ENCODE results near the gene TAS2R40. TPM values are rescaled to one million over a fixed set of nuclear protein-coding genes. Genes with fewer than 3 reads are reported as not detected.
A peak's percentile ranks its signal among the peaks of the same experiment; 100 is the strongest.

The TAS2R40 gene
- polyA plus RNA-seq, 4 donors: not detected

- no peaks in the 10 kb centered on the region for H3K4me1 ChIP-seq (ENCODE audit: control insufficient read depth in 3 of 3, insufficient read depth in 2 of 3, low read depth in 1 of 3, low read length in 2 of 3)
- H3K9me3 ChIP-seq (ENCODE audit: control insufficient read depth in 2 of 2, insufficient read depth in 1 of 2, low read depth in 1 of 2, low read length in 1 of 2): peaks cover 0 to 4% of the 10 kb centered on the region in 2 donors
- 17 to 21% (median 20%) methylated on average over 8 of the region's 8 CpGs for WGBS, 3 donors
- no peak overlapping the region for H3K27ac ChIP-seq (ENCODE audit: low read depth in 1 of 3, low read length in 2 of 3)
- no peak overlapping the region for H3K4me3 ChIP-seq (ENCODE audit: low read depth in 1 of 3, low read length in 3 of 3)
- H3K27me3 ChIP-seq (ENCODE audit: control insufficient read depth in 3 of 3, insufficient read depth in 3 of 3, low read length in 3 of 3): no peaks in the 10 kb centered on the region
- no peaks in the 10 kb centered on the region for H3K36me3 ChIP-seq (ENCODE audit: control insufficient read depth in 3 of 3, insufficient read depth in 2 of 3, low read depth in 1 of 3, low read length in 3 of 3)
- FAIRE-seq: no peak
- peak; percentile 85 to 86 for DNase-seq
These were observed 6.8 kb upstream of the TAS2R40 start for GRCh38 chr7:143214789-143215679.

DNA sequence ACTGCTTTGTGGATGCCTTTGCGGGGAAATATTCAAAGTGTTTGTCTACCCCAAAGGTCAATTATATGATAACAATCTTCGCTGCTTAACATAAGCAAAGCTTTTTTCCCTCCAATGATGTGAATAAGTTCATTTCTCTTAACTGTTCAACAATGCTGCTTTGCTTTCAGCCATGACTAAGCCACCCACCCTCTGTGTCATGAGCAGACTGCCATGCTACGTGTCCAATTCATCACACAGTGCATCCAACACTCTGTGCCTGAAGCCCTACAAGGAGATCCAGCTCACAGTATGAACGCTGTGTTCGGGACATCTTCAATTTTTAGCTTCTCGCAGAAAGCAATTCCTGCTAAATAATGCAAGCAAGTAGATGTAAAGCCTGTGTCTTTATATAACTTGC lies 5.7 kb upstream of the TAS2R40 start:
- Histone ChIP-seq H3K4me1 (ENCODE audit: control insufficient read depth in 3 of 3, insufficient read depth in 2 of 3, low read depth in 1 of 3, low read length in 2 of 3) (no peaks in the 10 kb centered on the region), H3K36me3 (ENCODE audit: control insufficient read depth in 3 of 3, insufficient read depth in 2 of 3, low read depth in 1 of 3, low read length in 3 of 3) (no peaks in the 10 kb centered on the region), H3K27ac (ENCODE audit: low read depth in 1 of 3, low read length in 2 of 3) (no peak overlapping the region), H3K9me3 (ENCODE audit: control insufficient read depth in 2 of 2, insufficient read depth in 1 of 2, low read depth in 1 of 2, low read length in 1 of 2) (peaks cover 0 to 4% of the 10 kb centered on the region in 2 donors), H3K27me3 (ENCODE audit: control insufficient read depth in 3 of 3, insufficient read depth in 3 of 3, low read length in 3 of 3) (no peaks in the 10 kb centered on the region), H3K4me3 (ENCODE audit: low read depth in 1 of 3, low read length in 3 of 3) (no peak overlapping the region)
- WGBS, 3 donors: 87 to 90% (median 90%) methylated on average over 6 of the region's 6 CpGs
- FAIRE-seq (no peak), DNase-seq (no peak)

- Histone ChIP-seq H3K27me3 (ENCODE audit: control insufficient read depth in 3 of 3, insufficient read depth in 3 of 3, low read length in 3 of 3) (no peaks in the 10 kb centered on the region), H3K36me3 (ENCODE audit: control insufficient read depth in 3 of 3, insufficient read depth in 2 of 3, low read depth in 1 of 3, low read length in 3 of 3) (no peaks in the 10 kb centered on the region), H3K4me3 (ENCODE audit: low read depth in 1 of 3, low read length in 3 of 3) (no peak overlapping the region), H3K9me3 (ENCODE audit: control insufficient read depth in 2 of 2, insufficient read depth in 1 of 2, low read depth in 1 of 2, low read length in 1 of 2) (peaks cover 0 to 4% of the 10 kb centered on the region in 2 donors), H3K4me1 (ENCODE audit: control insufficient read depth in 3 of 3, insufficient read depth in 2 of 3, low read depth in 1 of 3, low read length in 2 of 3) (no peaks in the 10 kb centered on the region), H3K27ac (ENCODE audit: low read depth in 1 of 3, low read length in 2 of 3) (no peak overlapping the region)
- DNase-seq (no peak), FAIRE-seq (no peak)
- WGBS, 3 donors: 86 to 93% (median 87%) methylated on average over 2 of the region's 2 CpGs
These were observed 5.2 kb upstream of the TAS2R40 start for GRCh38 chr7:143216686-143217085.

DNA sequence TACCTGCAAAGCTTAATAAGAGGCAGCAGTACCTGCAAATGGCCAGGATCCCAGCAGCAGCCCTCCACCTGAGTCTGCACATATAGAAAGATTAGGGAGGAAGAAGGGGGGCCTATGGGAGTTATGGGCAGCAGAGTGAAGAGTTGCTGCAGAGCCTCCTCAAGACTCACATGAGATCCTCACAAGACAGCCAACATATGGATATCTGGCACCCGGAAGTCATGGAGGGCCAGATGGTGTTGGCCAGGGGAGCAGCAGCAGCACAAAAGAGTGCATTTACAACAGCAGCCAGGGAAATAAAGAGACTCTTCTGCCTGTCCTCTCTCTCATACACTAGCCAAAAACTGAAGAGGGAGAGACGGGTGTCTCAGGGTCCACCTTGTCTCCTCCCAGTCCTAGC lies 4.0 kb upstream of the TAS2R40 start:
- no peaks in the 10 kb centered on the region for H3K27me3 ChIP-seq (ENCODE audit: control insufficient read depth in 3 of 3, insufficient read depth in 3 of 3, low read length in 3 of 3)
- no peak overlapping the region for H3K4me3 ChIP-seq (ENCODE audit: low read depth in 1 of 3, low read length in 3 of 3)
- no peaks in the 10 kb centered on the region for H3K4me1 ChIP-seq (ENCODE audit: control insufficient read depth in 3 of 3, insufficient read depth in 2 of 3, low read depth in 1 of 3, low read length in 2 of 3)
- DNase-seq (no peak), FAIRE-seq (no peak)
- H3K27ac ChIP-seq (ENCODE audit: low read depth in 1 of 3, low read length in 2 of 3): no peak overlapping the region
- H3K36me3 ChIP-seq (ENCODE audit: control insufficient read depth in 3 of 3, insufficient read depth in 2 of 3, low read depth in 1 of 3, low read length in 3 of 3): no peaks in the 10 kb centered on the region
- 77 to 90% (median 79%) methylated on average over 2 of the region's 2 CpGs for WGBS, 3 donors
- H3K9me3 ChIP-seq (ENCODE audit: control insufficient read depth in 2 of 2, insufficient read depth in 1 of 2, low read depth in 1 of 2, low read length in 1 of 2): no peaks in the 10 kb centered on the region

GRCh38 chr7:143221286-143221685 lies 551 bp upstream of the TAS2R40 start:
- FAIRE-seq: no peak
- Histone ChIP-seq H3K9me3 (ENCODE audit: control insufficient read depth in 2 of 2, insufficient read depth in 1 of 2, low read depth in 1 of 2, low read length in 1 of 2) (no peaks in the 10 kb centered on the region), H3K27ac (ENCODE audit: low read depth in 1 of 3, low read length in 2 of 3) (no peak overlapping the region), H3K4me3 (ENCODE audit: low read depth in 1 of 3, low read length in 3 of 3) (no peak overlapping the region), H3K36me3 (ENCODE audit: control insufficient read depth in 3 of 3, insufficient read depth in 2 of 3, low read depth in 1 of 3, low read length in 3 of 3) (no peaks in the 10 kb centered on the region), H3K27me3 (ENCODE audit: control insufficient read depth in 3 of 3, insufficient read depth in 3 of 3, low read length in 3 of 3) (no peaks in the 10 kb centered on the region), H3K4me1 (ENCODE audit: control insufficient read depth in 3 of 3, insufficient read depth in 2 of 3, low read depth in 1 of 3, low read length in 2 of 3) (no peaks in the 10 kb centered on the region)
- DNase-seq: no peak
- 72 to 76% (median 75%) methylated on average over 2 of the region's 2 CpGs for WGBS, 3 donors

- Histone ChIP-seq H3K27ac (ENCODE audit: low read depth in 1 of 3, low read length in 2 of 3) (no peak overlapping the region), H3K9me3 (ENCODE audit: control insufficient read depth in 2 of 2, insufficient read depth in 1 of 2, low read depth in 1 of 2, low read length in 1 of 2) (no peaks in the 10 kb centered on the region), H3K4me3 (ENCODE audit: low read depth in 1 of 3, low read length in 3 of 3) (no peak overlapping the region), H3K27me3 (ENCODE audit: control insufficient read depth in 3 of 3, insufficient read depth in 3 of 3, low read length in 3 of 3) (no peaks in the 10 kb centered on the region), H3K4me1 (ENCODE audit: control insufficient read depth in 3 of 3, insufficient read depth in 2 of 3, low read depth in 1 of 3, low read length in 2 of 3) (no peaks in the 10 kb centered on the region), H3K36me3 (ENCODE audit: control insufficient read depth in 3 of 3, insufficient read depth in 2 of 3, low read depth in 1 of 3, low read length in 3 of 3) (no peaks in the 10 kb centered on the region)
- WGBS, 3 donors: 77 to 82% (median 80%) methylated on average over 7 of the region's 7 CpGs
- no peak for FAIRE-seq
- DNase-seq: no peak
These were observed 945 bp downstream of the TAS2R40 start for GRCh38 chr7:143222782-143223181.

GRCh38 chr7:143223784-143224183 lies 1.9 kb downstream of the TAS2R40 start:
- no peaks in the 10 kb centered on the region for H3K9me3 ChIP-seq (ENCODE audit: control insufficient read depth in 2 of 2, insufficient read depth in 1 of 2, low read depth in 1 of 2, low read length in 1 of 2)
- 77 to 81% (median 78%) methylated on average over 4 of the region's 4 CpGs for WGBS, 3 donors
- H3K27me3 ChIP-seq (ENCODE audit: control insufficient read depth in 3 of 3, insufficient read depth in 3 of 3, low read length in 3 of 3): no peaks in the 10 kb centered on the region
- FAIRE-seq: no peak
- no peak for DNase-seq
- H3K36me3 ChIP-seq (ENCODE audit: control insufficient read depth in 3 of 3, insufficient read depth in 2 of 3, low read depth in 1 of 3, low read length in 3 of 3): no peaks in the 10 kb centered on the region
- no peaks in the 10 kb centered on the region for H3K4me1 ChIP-seq (ENCODE audit: control insufficient read depth in 3 of 3, insufficient read depth in 2 of 3, low read depth in 1 of 3, low read length in 2 of 3)
- no peak overlapping the region for H3K27ac ChIP-seq (ENCODE audit: low read depth in 1 of 3, low read length in 2 of 3)
- no peak overlapping the region for H3K4me3 ChIP-seq (ENCODE audit: low read depth in 1 of 3, low read length in 3 of 3)

GRCh38 chr7:143225047-143225446 lies 3.2 kb downstream of the TAS2R40 start:
- Histone ChIP-seq H3K36me3 (ENCODE audit: control insufficient read depth in 3 of 3, insufficient read depth in 2 of 3, low read depth in 1 of 3, low read length in 3 of 3) (no peaks in the 10 kb centered on the region), H3K27ac (ENCODE audit: low read depth in 1 of 3, low read length in 2 of 3) (no peak overlapping the region), H3K4me3 (ENCODE audit: low read depth in 1 of 3, low read length in 3 of 3) (no peak overlapping the region), H3K4me1 (ENCODE audit: control insufficient read depth in 3 of 3, insufficient read depth in 2 of 3, low read depth in 1 of 3, low read length in 2 of 3) (no peaks in the 10 kb centered on the region), H3K27me3 (ENCODE audit: control insufficient read depth in 3 of 3, insufficient read depth in 3 of 3, low read length in 3 of 3) (no peaks in the 10 kb centered on the region), H3K9me3 (ENCODE audit: control insufficient read depth in 2 of 2, insufficient read depth in 1 of 2, low read depth in 1 of 2, low read length in 1 of 2) (no peaks in the 10 kb centered on the region)
- no peak for FAIRE-seq
- DNase-seq: no peak
- 78 to 88% (median 83%) methylated on average over 5 of the region's 5 CpGs for WGBS, 3 donors

DNA sequence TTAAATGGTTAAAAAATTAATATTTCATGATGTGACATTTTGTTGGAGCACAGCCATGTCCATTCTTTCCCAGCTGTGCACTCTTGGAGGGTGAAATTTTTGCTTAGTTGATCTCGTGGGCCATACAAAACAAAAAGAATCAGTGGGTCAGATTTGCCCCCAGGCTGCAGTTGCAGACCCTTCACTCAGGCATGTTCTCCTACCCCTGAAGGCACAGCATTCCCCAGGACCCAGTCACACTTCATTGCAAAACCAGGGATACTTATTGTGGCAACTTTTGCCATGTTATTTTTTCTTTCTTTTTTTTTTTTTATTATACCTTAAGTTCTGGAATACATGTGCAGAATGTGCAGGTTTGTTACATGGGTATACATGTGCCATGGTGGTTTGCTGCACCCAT lies 6.0 kb downstream of the TAS2R40 start:
- WGBS, 3 donors: 43 to 74% (median 55%) methylated on average over 1 of the region's 1 CpG
- no peak overlapping the region for H3K4me3 ChIP-seq (ENCODE audit: low read depth in 1 of 3, low read length in 3 of 3)
- no peaks in the 10 kb centered on the region for H3K36me3 ChIP-seq (ENCODE audit: control insufficient read depth in 3 of 3, insufficient read depth in 2 of 3, low read depth in 1 of 3, low read length in 3 of 3)
- H3K27ac ChIP-seq (ENCODE audit: low read depth in 1 of 3, low read length in 2 of 3): no peak overlapping the region
- no peaks in the 10 kb centered on the region for H3K27me3 ChIP-seq (ENCODE audit: control insufficient read depth in 3 of 3, insufficient read depth in 3 of 3, low read length in 3 of 3)
- no peak for DNase-seq
- no peaks in the 10 kb centered on the region for H3K4me1 ChIP-seq (ENCODE audit: control insufficient read depth in 3 of 3, insufficient read depth in 2 of 3, low read depth in 1 of 3, low read length in 2 of 3)
- FAIRE-seq: no peak
- no peaks in the 10 kb centered on the region for H3K9me3 ChIP-seq (ENCODE audit: control insufficient read depth in 2 of 2, insufficient read depth in 1 of 2, low read depth in 1 of 2, low read length in 1 of 2)
